ENCODE results near the gene DOK5.

- no peak for TF ChIP-seq CTCF (conservative IDR thresholded peaks at IDR 0.05; ENCODE audit: low read depth, low read length)
- TF ChIP-seq POLR2A (IDR thresholded peaks at IDR 0.05; ENCODE audit: low read depth, low read length): no peak
- no peak for TF ChIP-seq MAFK (IDR thresholded peaks at IDR 0.05; ENCODE audit: low read depth, low read length)
- no peak for TF ChIP-seq CHD1 (IDR thresholded peaks at IDR 0.05; ENCODE audit: low read depth, low read length)
- no peak for TF ChIP-seq MXI1 (IDR thresholded peaks at IDR 0.05; ENCODE audit: borderline replicate concordance, low read depth, low read length)
- TF ChIP-seq RAD21 (IDR thresholded peaks at IDR 0.05; ENCODE audit: low read length): no peak
- TF ChIP-seq ELK1 (IDR thresholded peaks at IDR 0.05; ENCODE audit: borderline replicate concordance, low read depth, low read length): no peak
- TF ChIP-seq RCOR1 (IDR thresholded peaks at IDR 0.05; ENCODE audit: insufficient replicate concordance, low read length): no peak
- no peak for TF ChIP-seq BHLHE40 (IDR thresholded peaks at IDR 0.05; ENCODE audit: low read depth, low read length)
- no peak for TF ChIP-seq SMC3 (IDR thresholded peaks at IDR 0.05; ENCODE audit: low read depth, low read length)
Observed at GRCh38 chr20:54429364-54429763, 46.0 kb upstream of the DOK5 start.
